SK-N-MC (cell line): ENCODE results near the gene ZNF385A.

ENCODE experiments used
- EZH2 ChIP-seq: fragments of 200-600 bp; sonication (generic); IDR thresholded peaks from one replicate; pipeline ENCODE4 v1.6.1; 2017; ENCODE audit warnings: antibody characterized with exemption
- FOXP2 ChIP-seq: optimal IDR thresholded peaks from 2 replicates; pipeline ENCODE3; 2011; ENCODE audit warnings: mild to moderate bottlenecking, moderate library complexity; ENCODE audit not compliant: insufficient read depth; ENCODE audit errors: extremely low read length, control extremely low read depth
- POLR2AphosphoS5 ChIP-seq: IDR thresholded peaks from 2 replicates; pipeline ENCODE4 v1.6.1; 2012; ENCODE audit warnings: mild to moderate bottlenecking, low read depth, low read length, borderline replicate concordance

GRCh38 chr12:54389607-54390175, 5.2 kb upstream of the ZNF385A start:
- TF ChIP-seq EZH2 = no peak
- no peak for TF ChIP-seq FOXP2
- no peak for TF ChIP-seq POLR2AphosphoS5
